ENCODE measurements around the gene SMYD2.

Gene SMYD2

GRCh38 chr1:214361636-214362035 is 80.7 kb downstream of the SMYD2 start:
- no peak for DNase-seq (ENCODE audit: low read depth)

GRCh38 chr1:214362188-214362882 is 81.4 kb downstream of the SMYD2 start:
- no peak for DNase-seq (ENCODE audit: low read depth)

DNA sequence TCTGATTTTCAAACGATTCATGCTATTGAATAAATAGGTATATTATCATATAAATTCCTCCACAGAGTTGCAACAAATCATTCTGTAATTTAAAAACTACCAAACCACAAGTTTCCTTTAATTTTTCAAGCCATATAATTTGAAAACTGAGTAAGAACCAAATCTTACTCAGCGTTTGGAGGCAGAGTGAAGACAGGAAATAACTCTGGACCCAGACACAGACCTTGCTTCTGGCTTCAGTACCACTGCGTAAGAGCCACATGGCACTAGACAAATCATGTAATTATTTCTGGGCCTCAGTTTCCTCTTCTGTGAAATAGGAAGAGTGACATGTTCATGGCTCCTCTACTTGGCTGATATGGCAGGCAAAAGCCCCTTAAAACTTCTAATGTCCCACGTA is 82.4 kb downstream of the SMYD2 start:
- DNase-seq (ENCODE audit: low read depth) = no peak

DNA sequence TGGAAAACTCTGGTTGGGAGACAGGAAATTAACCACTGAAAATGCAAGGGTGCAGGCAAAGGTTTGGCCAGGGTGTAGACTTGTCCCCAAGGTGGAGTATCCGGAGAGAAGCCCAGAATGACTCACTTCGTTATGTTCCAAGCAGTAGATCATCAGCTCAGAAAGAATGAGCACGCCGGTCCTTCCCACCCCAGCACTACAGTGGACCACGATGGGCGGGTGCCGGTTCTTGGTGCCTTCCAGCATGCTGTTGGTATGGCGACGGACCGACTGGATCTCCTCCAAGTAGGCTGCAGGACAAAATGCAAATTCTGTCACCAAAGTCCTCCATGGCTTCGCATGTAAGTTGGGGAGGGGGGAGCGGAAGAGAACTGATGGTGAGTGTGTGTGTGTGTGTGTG is 83.4 kb downstream of the SMYD2 start:
- DNase-seq (ENCODE audit: low read depth) = no peak

DNA sequence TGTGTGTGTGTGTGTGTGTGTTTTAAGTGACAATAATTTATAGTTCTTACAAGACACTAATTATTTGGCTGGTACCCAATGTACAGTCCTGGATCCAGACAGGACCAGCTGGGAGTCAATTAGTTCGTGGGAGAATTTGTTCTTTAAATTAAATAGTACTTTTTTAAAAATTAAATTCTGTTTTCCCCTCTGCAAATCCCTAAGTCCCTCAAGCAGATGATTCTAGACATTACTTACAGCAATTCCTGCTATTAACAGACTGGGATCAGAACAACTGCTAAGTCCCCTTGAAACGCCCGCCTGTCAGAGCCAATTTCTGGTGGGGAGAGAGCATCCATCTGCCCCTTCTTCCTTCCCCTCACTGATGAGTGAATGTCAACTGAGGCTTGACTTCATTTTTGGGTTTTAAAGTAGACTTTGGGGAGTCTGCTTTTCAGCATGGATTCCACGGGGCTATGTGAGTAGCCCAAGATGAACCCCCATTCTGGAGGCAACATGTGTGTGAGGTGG is 83.9 kb downstream of the SMYD2 start:
- no peak for DNase-seq (ENCODE audit: low read depth)

- DNase-seq (ENCODE audit: low read depth) = no peak
These were observed 86.9 kb downstream of the SMYD2 start for GRCh38 chr1:214367841-214368240.

DNA sequence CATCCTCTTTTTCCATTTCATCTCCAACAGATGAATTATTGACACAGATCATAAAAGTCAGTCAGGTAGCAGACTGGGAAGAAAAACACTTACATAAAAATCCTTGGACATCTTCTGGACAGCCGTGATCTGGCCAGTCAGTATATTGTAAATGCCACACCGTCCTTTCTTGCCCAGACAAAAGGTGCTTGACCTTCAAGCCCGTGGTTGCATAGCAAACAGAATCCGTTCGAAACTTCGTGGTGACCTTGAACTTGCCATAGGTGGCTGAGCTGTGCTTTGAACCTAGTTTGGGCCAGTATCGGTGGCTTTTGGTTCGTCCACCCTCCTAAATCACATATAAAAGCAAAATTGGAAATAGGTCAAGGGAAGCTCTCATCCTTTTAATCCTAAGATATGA is 88.4 kb downstream of the SMYD2 start:
- DNase-seq (ENCODE audit: low read depth) = no peak

- no peak for DNase-seq (ENCODE audit: low read depth)
These were observed 89.7 kb downstream of the SMYD2 start for GRCh38 chr1:214370615-214371014.

GRCh38 chr1:214372092-214372491 is 91.1 kb downstream of the SMYD2 start:
- DNase-seq (ENCODE audit: low read depth) = no peak

DNA sequence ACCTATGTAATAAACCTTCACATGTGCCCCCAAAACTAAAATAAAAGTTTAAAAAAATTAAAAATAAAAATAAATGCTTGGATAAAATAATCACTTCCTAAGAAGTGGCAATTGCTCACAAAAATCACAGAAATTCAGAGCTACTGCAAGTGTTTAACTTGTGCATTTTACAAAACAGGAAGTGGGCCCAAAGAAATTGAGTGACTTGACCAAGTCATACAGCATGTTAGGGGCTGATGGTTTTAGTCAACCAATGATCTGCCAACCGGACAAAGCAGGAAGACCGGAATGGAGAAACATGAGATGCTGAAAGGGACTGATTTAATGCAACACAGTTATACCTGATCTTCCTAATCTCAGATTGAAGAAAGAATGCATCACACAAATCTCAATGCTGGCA is 96.5 kb downstream of the SMYD2 start:
- DNase-seq (ENCODE audit: low read depth) = no peak

DNA sequence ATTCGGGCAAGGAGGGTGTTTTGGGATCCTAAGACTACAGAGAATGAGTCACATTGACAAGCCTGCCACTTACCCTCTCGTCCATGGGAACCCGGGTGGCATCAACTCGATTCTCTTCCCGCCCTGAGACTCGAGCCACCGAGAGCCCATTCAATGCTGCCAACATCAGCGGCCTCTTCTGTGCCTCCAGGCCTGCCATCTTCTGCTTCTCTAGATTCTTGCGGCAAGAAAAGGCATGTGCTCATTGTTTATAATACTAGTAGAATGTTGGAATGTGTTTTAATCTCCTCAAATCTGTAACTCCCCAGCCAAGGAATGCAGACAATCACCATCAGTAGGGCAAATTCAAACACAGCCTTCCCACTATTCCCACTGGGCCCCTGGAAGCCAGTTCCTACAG is 96.9 kb downstream of the SMYD2 start:
- DNase-seq (ENCODE audit: low read depth) = no peak

DNA sequence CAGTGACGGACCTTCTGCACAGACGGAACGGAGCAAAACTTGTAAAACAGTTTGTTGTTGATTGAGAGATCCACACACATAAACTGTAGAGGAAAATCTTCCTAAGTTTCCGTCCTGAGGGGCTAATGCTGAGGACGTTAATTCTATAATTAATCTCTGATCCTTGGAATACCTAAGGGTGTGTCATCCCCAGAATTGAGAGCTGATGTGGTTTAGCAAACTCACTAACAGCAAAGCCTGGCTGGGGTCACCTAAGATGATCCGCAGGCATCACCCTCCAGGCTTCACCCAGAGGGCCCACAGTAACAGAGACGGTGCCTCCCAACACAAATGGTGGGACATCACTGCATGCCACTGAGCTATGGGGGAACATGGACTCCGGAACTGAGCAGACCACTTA is 97.5 kb downstream of the SMYD2 start:
- DNase-seq (ENCODE audit: low read depth) = no peak

DNA sequence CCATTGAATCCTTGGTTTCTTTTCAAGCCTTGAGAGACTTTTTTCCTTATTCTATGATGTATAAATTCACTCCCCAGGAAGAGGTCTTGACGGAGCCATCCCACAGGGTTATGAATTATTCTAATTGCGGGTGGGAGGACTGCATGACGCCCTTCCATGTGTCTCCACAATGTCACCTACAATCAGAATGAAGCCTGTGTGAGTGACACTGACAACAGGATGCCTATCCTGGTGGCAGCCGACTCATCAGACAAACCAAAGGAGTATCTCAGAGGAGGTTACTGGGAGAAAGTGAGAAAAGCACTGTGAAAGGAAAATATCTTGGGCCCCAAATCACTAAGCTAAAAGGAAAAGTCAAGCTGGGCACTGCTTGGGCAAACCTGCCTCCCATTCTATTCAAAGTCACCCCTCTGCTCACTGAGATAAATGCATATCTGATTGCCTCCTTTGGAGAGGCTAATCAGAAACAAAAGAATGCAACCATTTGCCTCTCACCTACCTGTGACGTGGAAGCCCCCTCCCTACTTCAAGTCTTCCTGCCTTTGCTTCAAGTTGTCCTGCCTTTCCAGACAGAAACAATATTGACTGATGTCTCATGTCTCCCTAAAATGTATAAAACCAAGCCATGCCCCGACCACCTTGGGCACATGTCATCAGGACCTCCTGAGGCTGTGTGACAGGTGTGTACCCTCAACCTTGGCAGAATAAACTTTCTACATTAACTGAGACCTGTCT is 98.4 kb downstream of the SMYD2 start:
- DNase-seq (ENCODE audit: low read depth) = no peak

DNA sequence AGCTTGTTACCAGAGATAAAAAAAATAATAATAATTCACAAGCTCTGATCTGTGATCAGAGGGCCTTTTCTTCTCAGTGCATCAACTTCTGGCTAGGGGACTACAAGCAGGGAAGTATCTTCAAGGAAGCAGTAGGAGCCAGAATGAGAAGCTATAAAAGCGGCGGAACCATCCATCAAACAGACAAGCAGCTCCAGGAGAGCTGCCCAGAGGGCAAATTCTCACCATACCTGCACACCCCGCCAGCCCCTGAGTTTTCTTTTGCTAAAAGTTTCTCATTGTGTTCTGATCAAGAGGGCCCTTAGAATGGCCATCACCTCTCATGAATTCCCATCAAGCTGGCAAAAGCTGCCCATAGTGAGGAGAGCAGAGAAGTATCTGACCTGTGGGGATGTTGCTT is 99.4 kb downstream of the SMYD2 start:
- no peak for DNase-seq (ENCODE audit: low read depth)

DNA sequence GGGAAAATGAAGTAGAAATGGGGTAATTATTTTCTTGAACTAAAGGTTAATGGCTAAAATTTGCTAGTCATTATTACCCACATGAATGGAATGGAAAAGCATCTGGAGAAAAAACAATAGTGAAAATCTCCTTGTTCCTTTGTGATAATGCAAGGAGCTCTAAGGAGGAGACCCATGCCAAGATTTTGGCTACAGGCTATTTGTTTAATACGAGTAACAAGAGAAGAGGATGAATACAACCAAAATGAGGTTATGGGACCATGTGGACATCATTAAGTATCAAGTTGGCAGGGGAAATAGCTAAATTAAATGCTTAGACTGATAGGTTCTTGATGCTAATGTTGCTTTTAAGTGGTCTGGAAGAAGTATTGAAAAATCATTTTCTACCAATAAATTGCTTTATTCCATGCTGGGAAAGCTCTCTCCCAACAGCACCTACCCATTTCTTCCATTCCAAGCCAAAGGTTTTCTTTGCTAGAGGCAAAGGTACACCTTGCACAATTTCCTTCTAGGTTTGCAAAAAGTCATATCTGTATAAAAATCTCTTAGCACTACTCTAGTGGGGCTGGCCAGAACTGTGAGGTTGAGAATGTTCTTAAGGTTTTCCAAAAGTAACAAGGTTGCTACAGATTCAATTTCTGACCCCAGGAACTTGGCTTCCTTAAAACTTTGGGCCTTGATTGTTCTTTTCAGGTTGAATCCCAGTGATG is 100.2 kb downstream of the SMYD2 start:
- no peak for DNase-seq (ENCODE audit: low read depth)

DNA sequence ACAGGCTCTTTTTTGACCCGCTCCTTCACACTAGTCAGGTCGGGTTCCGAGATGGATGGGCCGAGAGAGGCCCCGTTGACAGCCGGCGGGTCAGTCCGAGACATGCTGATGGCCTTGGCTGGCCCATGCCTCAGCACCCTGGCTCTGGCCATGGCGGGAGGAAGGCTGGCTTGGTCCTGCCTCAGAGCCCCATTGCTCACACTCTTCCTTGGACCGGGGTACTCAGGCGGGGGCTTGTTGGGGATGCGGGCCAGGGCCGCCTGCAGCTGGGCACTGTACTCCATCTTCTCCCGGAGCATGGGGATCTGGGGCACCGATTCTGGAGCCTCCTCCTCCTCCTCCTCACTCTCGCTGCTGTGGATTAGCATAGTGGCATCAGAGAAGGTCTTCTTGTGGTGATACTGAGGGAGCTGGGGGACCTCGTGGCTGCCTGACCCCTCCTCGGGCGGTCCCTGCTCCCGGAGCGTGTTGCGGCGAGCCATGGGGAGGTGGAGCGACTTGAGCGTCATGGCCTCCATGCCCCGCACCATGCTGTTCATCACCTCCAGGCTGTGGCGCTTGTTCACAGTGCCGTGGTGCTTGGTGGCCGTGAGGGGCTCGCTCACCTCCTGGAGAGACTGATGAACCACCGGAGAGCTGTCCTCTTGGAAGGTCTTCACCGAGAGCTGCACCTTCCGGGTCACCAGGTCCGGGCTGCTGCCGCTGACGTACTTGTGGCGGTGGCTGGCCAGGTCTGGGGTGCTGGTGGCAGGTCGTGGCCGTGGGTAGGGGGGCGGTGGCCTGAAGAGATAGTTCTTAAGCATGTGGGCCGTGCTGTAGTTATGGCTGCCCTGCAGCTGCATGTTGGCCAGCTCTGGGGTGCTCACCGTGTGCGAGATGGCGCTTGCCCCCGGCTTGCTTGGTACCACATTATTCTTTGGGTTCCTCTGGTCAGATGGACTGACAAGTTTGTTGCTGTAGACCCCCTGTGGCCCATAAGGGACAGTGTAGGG is 102.7 kb downstream of the SMYD2 start:
- DNase-seq (ENCODE audit: low read depth) = no peak

DNA sequence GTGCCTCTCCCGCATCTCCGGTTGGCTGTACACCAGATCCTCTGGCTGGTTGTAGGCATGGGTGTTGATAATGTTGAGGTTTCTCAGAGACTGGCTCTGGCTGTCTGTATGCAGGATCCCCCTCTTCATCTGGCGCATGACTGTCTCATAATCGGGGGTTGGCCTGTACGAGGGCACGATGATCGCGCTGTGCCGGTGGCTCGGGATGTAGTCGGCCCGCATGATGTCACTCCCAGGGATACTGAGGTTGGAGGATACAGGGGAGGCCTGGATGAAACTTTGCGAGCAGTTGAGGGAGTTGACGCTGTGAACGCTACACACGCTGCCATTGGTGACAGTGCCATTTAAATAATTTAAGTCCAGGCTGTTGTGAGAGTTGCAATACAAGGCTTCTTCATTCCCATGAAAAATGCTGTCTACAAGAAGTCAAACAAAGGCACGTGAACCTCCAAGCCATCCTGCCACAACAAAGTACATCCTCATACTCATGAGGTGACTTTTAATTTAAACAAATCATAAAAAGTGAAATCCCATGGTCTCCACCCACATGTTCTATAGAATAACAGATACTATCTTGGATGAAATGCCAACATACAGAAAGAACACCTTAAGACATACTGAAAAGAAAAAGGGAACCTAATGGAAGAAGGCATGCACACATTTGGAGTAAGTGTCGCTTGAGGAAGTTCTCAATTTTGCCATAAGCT is 103.6 kb downstream of the SMYD2 start:
- DNase-seq (ENCODE audit: low read depth) = no peak

GRCh38 chr1:214385428-214385827 is 104.5 kb downstream of the SMYD2 start:
- DNase-seq (ENCODE audit: low read depth) = no peak

DNA sequence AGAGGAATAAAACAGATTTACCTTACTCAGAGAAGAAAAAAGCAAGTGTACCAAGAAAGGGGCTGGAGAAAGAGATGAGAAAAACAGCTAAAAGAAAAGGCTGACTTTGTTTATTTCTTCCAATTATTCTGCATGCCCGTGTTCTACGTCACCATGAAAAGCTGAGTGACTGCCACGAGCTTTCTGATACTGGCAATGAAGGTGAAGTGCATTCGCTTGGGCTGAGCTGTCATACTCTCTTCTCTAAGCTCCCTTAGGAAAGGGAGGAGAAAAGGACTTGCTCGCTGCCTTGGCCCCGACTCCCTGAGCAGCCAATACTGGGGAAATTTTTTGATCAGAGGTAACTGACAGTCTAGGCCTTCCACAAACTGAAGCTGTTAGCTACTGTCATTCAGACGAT is 105.4 kb downstream of the SMYD2 start:
- no peak for DNase-seq (ENCODE audit: low read depth)

Data from activated T-cell treated with anti-CD3 and anti-CD28 coated beads for 24 hours (primary cell).